SK-N-SH (cell line): ENCODE measurements around the gene ACTL8. TPM values are rescaled to one million over a fixed set of nuclear protein-coding genes. Genes with fewer than 3 reads are reported as not detected.

Experiments
- CTCF ChIA-PET: fragments of 300-600, 350-600 bp; formaldehyde crosslinking; extraction: SDS; loops from one replicate; lab custom pipeline; 2021; lab: Yijun Ruan, JAX
- POLR2A ChIA-PET: fragments of 350-600 bp; sonication (Branson Sonifier 250); formaldehyde crosslinking; extraction: SDS; loops from one replicate; lab custom pipeline; 2020; ENCODE audit warnings: antibody characterized with exemption, inconsistent platforms; lab: Yijun Ruan, JAX
- DNase-seq: peaks from one replicate; pipeline ENCODE4 v3.0.0; 2012
- H2AFZ ChIP-seq: fragments of 200-600 bp; sonication (generic); 2 replicates; pipeline ENCODE4 v1.8.1; 2016; ENCODE audit warnings: antibody characterized with exemption, mild to moderate bottlenecking, low read depth
- H3F3A ChIP-seq: fragments of 200-600 bp; sonication (generic); replicated peaks from 2 replicates; pipeline ENCODE3; 2016; ENCODE audit warnings: antibody characterized with exemption, mild to moderate bottlenecking; ENCODE audit not compliant: insufficient read depth
- H3K27ac ChIP-seq, 2 experiments: fragments of 200-500 bp in 1 of 2; fragments of 200-600 bp in 1 of 2; sonication (Bioruptor generic) in 1 of 2; sonication (generic), shearing (Covaris generic) in 1 of 2; 2 replicates each; pipeline versions ENCODE4 v1.5.1 to v1.6.1; 2014 to 2016; ENCODE audit warnings: low read depth in 2 of 2, inconsistent platforms in 1 of 2, low read length in 1 of 2, mild to moderate bottlenecking in 1 of 2, mixed read lengths in 1 of 2
- H3K27me3 ChIP-seq: fragments of 200-600 bp; sonication (generic), shearing (Covaris generic); 2 replicates; pipeline ENCODE4 v1.6.1; 2016; ENCODE audit warnings: mixed run types; ENCODE audit not compliant: insufficient read depth
- H3K36me3 ChIP-seq, 2 experiments: fragments of 200-500 bp in 1 of 2; fragments of 200-600 bp in 1 of 2; sonication (Bioruptor generic) in 1 of 2; sonication (generic) in 1 of 2; replicated peaks in 1 of 2; 2 replicates each; pipeline versions ENCODE3 to v1.5.1; 2014 to 2016; ENCODE audit warnings: low read length in 1 of 2, mild to moderate bottlenecking in 1 of 2; ENCODE audit not compliant: insufficient read depth in 2 of 2, control insufficient read depth in 1 of 2
- H3K4me1 ChIP-seq, 2 experiments: fragments of 200-500 bp in 1 of 2; fragments of 200-600 bp in 1 of 2; sonication (Bioruptor generic) in 1 of 2; sonication (generic), shearing (Covaris generic) in 1 of 2; 2 replicates each; pipeline versions ENCODE4 v1.5.1 to v1.6.1; 2014 to 2016; ENCODE audit warnings: low read depth in 1 of 2, low read length in 1 of 2, mixed run types in 1 of 2; ENCODE audit not compliant: insufficient read depth in 2 of 2, control insufficient read depth in 1 of 2
- H3K4me2 ChIP-seq: fragments of 200-600 bp; sonication (generic), shearing (Covaris generic); 2 replicates; pipeline ENCODE4 v1.6.1; 2017; ENCODE audit warnings: mixed run types
- H3K4me3 ChIP-seq, 2 experiments: fragments of 200-500 bp in 1 of 2; fragments of 200-600 bp in 1 of 2; sonication (Bioruptor generic) in 1 of 2; sonication (generic), shearing (Covaris generic) in 1 of 2; 2 replicates each; pipeline versions ENCODE4 v1.5.1 to v1.8.1; 2014 to 2016; ENCODE audit warnings: low read depth in 2 of 2, inconsistent platforms in 1 of 2, low read length in 1 of 2, mild to moderate bottlenecking in 1 of 2, mixed read lengths in 1 of 2, moderate library complexity in 1 of 2
- H3K79me2 ChIP-seq: fragments of 200-600 bp; sonication (generic); 2 replicates; pipeline ENCODE4 v1.8.1; 2017; ENCODE audit warnings: mild to moderate bottlenecking; ENCODE audit not compliant: insufficient read depth
- H3K9ac ChIP-seq: fragments of 200-600 bp; sonication (generic); 2 replicates; pipeline ENCODE4 v1.6.1; 2017; ENCODE audit warnings: mixed run types
- H3K9me2 ChIP-seq: fragments of 200-600 bp; sonication (generic); 2 replicates; pipeline ENCODE4 v1.6.1; 2017; ENCODE audit warnings: mixed run types
- H3K9me3 ChIP-seq: fragments of 200-600 bp; sonication (generic); 2 replicates; pipeline ENCODE4 v1.6.1; 2017; ENCODE audit warnings: mixed run types, mild to moderate bottlenecking, moderate library complexity
- H4K20me1 ChIP-seq: fragments of 200-600 bp; sonication (generic); 2 replicates; pipeline ENCODE4 v1.6.1; 2017; ENCODE audit warnings: mild to moderate bottlenecking, mixed run types; ENCODE audit not compliant: insufficient read depth
- CTCF ChIP-seq: fragments of 200-600 bp; sonication (generic); IDR thresholded peaks from 2 replicates; pipeline ENCODE4 v1.6.1; 2017; ENCODE audit warnings: antibody characterized with exemption, mild to moderate bottlenecking, moderate library complexity
- FOXJ3 ChIP-seq: sonication (generic); formaldehyde crosslinking; IDR thresholded peaks from 2 replicates; pipeline ENCODE4 v1.5.1; 2020; ENCODE audit warnings: mild to moderate bottlenecking, missing genetic modification reagents
- GABPA ChIP-seq: IDR thresholded peaks from 2 replicates; pipeline ENCODE4 v1.4.0; 2012; ENCODE audit warnings: low read depth, mild to moderate bottlenecking
- GATA2 ChIP-seq: sonication (generic); formaldehyde crosslinking; IDR thresholded peaks from 2 replicates; pipeline ENCODE4 v1.5.0; 2020; ENCODE audit warnings: mild to moderate bottlenecking, missing genetic modification reagents
- IRF3 ChIP-seq: fragments of 150-350 bp; IDR thresholded peaks from 2 replicates; pipeline ENCODE4 v1.6.1; 2016; ENCODE audit warnings: mild to moderate bottlenecking, low read depth, low read length
- JUND ChIP-seq: IDR thresholded peaks from 2 replicates; pipeline ENCODE4 v1.4.0; 2012
- MAX ChIP-seq: IDR thresholded peaks from 2 replicates; pipeline ENCODE4 v1.4.0; 2012; ENCODE audit warnings: low read depth
- MXI1 ChIP-seq: IDR thresholded peaks from 2 replicates; pipeline ENCODE4 v1.6.1; 2012; ENCODE audit warnings: mild to moderate bottlenecking, low read depth, low read length, improper control_type of control experiment
- NRF1 ChIP-seq: IDR thresholded peaks from 2 replicates; pipeline ENCODE4 v1.6.1; 2012; ENCODE audit warnings: low read depth, mild to moderate bottlenecking, low read length
- PBX3 ChIP-seq: IDR thresholded peaks from 2 replicates; pipeline ENCODE4; 2012
- RAD21 ChIP-seq: IDR thresholded peaks from 2 replicates; pipeline ENCODE4 v1.6.1; 2012; ENCODE audit warnings: mild to moderate bottlenecking, low read length
- RCOR1 ChIP-seq: fragments of 150-350 bp; IDR thresholded peaks from 2 replicates; pipeline ENCODE4 v1.6.1; 2017; ENCODE audit warnings: antibody characterized with exemption, low read length
- REST ChIP-seq: IDR thresholded peaks from 2 replicates; pipeline ENCODE4 v1.6.1; 2012; ENCODE audit warnings: mild to moderate bottlenecking, low read depth, low read length, moderate library complexity
- SMC3 ChIP-seq: IDR thresholded peaks from 2 replicates; pipeline ENCODE4 v1.6.1; 2012; ENCODE audit warnings: low read depth, low read length, improper control_type of control experiment
- TAF1 ChIP-seq: IDR thresholded peaks from 2 replicates; pipeline ENCODE4 v1.6.1; 2012; ENCODE audit warnings: low read depth, mild to moderate bottlenecking, low read length, moderate library complexity, borderline replicate concordance
- TCF12 ChIP-seq: IDR thresholded peaks from 2 replicates; pipeline ENCODE4 v1.4.0; 2012
- USF1 ChIP-seq: IDR thresholded peaks from 2 replicates; pipeline ENCODE4 v1.4.0; 2012; ENCODE audit warnings: low read depth, borderline replicate concordance
- ZBTB33 ChIP-seq: IDR thresholded peaks from 2 replicates; pipeline ENCODE4 v1.4.0; 2012; ENCODE audit warnings: low read depth, borderline replicate concordance
- WGBS: methylation state at CpG from one replicate; pipeline ENCODE4 v1.1.6; 2017; ENCODE audit warnings: low lambda C conversion rate; 5-methylcytosine and 5-hydroxymethylcytosine counted together
- polyA plus RNA-seq, 3 experiments: library from polyadenylated mRNA; depleted of rRNA; stranded (reverse); fragments of >200 nt; gene quantifications; 2 replicates each; pipeline ENCODE4 v1.2.3, GENCODE V29; 2012

The ACTL8 gene
- polyA plus RNA-seq, 1 of the 3 experiments (the other 2 are of a cell fraction), result 0.05 TPM

- Histone ChIP-seq H3K27me3 (no peaks in the 10 kb centered on the region), H3K9ac (no peak overlapping the region), H3F3A (no peaks in the 10 kb centered on the region), H2AFZ (no peak overlapping the region), H4K20me1 (no peaks in the 10 kb centered on the region), H3K9me3 (no peaks in the 10 kb centered on the region), H3K27ac (no peak overlapping the region), H3K4me1 (peaks cover 0 to 14% of the 10 kb centered on the region in 2 experiments; a peak in 1 of 4 replicates), H3K36me3 (no peaks in the 10 kb centered on the region), H3K4me3 (no peak overlapping the region), H3K9me2 (no peaks in the 10 kb centered on the region), H3K4me2 (no peak overlapping the region), H3K79me2 (no peaks in the 10 kb centered on the region)
- no peak for DNase-seq
- TF ChIP-seq JUND, result no peak
- POLR2A ChIA-PET, result no interaction called here
- CTCF ChIA-PET, result no interaction called here
Observed at GRCh38 chr1:17711577-17711910, 43.6 kb upstream of the ACTL8 start.

GRCh38 chr1:17711941-17712340 is 43.2 kb upstream of the ACTL8 start:
- Histone ChIP-seq H3K4me3 (no peak overlapping the region), H3K27ac (no peak overlapping the region), H3K9me2 (no peaks in the 10 kb centered on the region), H3K4me2 (no peak overlapping the region), H3K79me2 (no peaks in the 10 kb centered on the region), H3K27me3 (no peaks in the 10 kb centered on the region), H3K4me1 (peaks cover 0 to 14% of the 10 kb centered on the region in 2 experiments; a peak in 1 of 4 replicates), H4K20me1 (no peaks in the 10 kb centered on the region), H3K9me3 (no peaks in the 10 kb centered on the region), H2AFZ (no peak overlapping the region), H3K36me3 (no peaks in the 10 kb centered on the region), H3F3A (no peaks in the 10 kb centered on the region), H3K9ac (no peak overlapping the region)
- ChIA-PET POLR2A (no interaction called here), CTCF (no interaction called here)
- WGBS, result 78% methylated on average over 5 of the region's 5 CpGs
- no peak for DNase-seq
- no peak for TF ChIP-seq IRF3
- no peak for TF ChIP-seq TCF12
- TF ChIP-seq ZBTB33, result no peak
- TF ChIP-seq USF1, result no peak
- TF ChIP-seq MAX, result no peak
- no peak for TF ChIP-seq CTCF
- TF ChIP-seq REST, result no peak
- TF ChIP-seq GATA2 (CRISPR knock-in tag), result no peak
- TF ChIP-seq TAF1, result no peak
- TF ChIP-seq JUND, result no peak
- no peak for TF ChIP-seq SMC3
- no peak for TF ChIP-seq FOXJ3
- TF ChIP-seq RAD21, result no peak
- no peak for TF ChIP-seq RCOR1
- TF ChIP-seq MXI1, result no peak
- TF ChIP-seq GABPA, result no peak
- no peak for TF ChIP-seq PBX3
- no peak for TF ChIP-seq NRF1
